GM13976 (cell line): ENCODE results near the gene AKR1C8.
"Not testable (repeated sequence)": the region's sequence is repeated elsewhere in the genome, so short reads cannot be mapped to it uniquely, and the experiment has no call there.

ENCODE experiments used
- DNase-seq: peaks from one replicate; pipeline ENCODE4 v3.0.0; 2012; ENCODE audit warnings: low spot score
- CTCF ChIP-seq: IDR thresholded peaks from 2 replicates; pipeline ENCODE4 v1.5.1; 2012; ENCODE audit warnings: borderline replicate concordance, mild to moderate bottlenecking; ENCODE audit not compliant: insufficient read depth; ENCODE audit errors: extremely low read depth, missing control alignments, control extremely low read depth
- in situ Hi-C: fragments of 300-500 bp; cut with MboI; formaldehyde crosslinking; loops from one replicate; pipeline ENCODE4 v1.12.0; 2022; ENCODE audit warnings: low sequenced_read_pairs, mixed read lengths, inconsistent platforms; ENCODE audit not compliant: unreplicated experiment

Gene AKR1C8

GRCh38 chr10:5148678-5149032 is 36.3 kb downstream of the AKR1C8 start:
- no peak for DNase-seq
- in situ Hi-C loops, result no loop called here
- TF ChIP-seq CTCF, result no peak

GRCh38 chr10:5147981-5148677 is 36.8 kb downstream of the AKR1C8 start:
- no peak for DNase-seq
- in situ Hi-C loops, result no loop called here
- no peak for TF ChIP-seq CTCF

- in situ Hi-C loops, result no loop called here
- DNase-seq, result no peak
- no peak for TF ChIP-seq CTCF
These were observed 37.5 kb downstream of the AKR1C8 start for GRCh38 chr10:5147255-5147980.

- in situ Hi-C loops, result no loop called here
- TF ChIP-seq CTCF, result no peak
- DNase-seq, result no peak
These were observed 38.1 kb downstream of the AKR1C8 start for GRCh38 chr10:5146920-5147254.

GRCh38 chr10:5143137-5143536 is 41.8 kb downstream of the AKR1C8 start:
- in situ Hi-C loops, result no loop called here
- no peak for TF ChIP-seq CTCF
- no peak for DNase-seq

- DNase-seq, result no peak
- TF ChIP-seq CTCF, result no peak
- in situ Hi-C loops, result no loop called here
These were observed 42.8 kb downstream of the AKR1C8 start for GRCh38 chr10:5142199-5142598.

GRCh38 chr10:5137699-5138098 is 47.3 kb downstream of the AKR1C8 start:
- in situ Hi-C loops, DNase-seq: not testable (repeated sequence)
